LNCaP clone FGC (cell line): Measurements from ENCODE around the gene CRIP2.

Experiments used
- DNase-seq: peaks from one replicate; pipeline ENCODE4 v3.0.0-alpha.2; 2011; ENCODE audit warnings: low read depth
- H3K4me3 ChIP-seq: 2 replicates; pipeline ENCODE4 v1.5.1; 2011; ENCODE audit warnings: mild to moderate bottlenecking, low read depth, low read length, control low read depth
- TF ChIP-seq, protein P1 (sequence below): IDR thresholded peaks from 2 replicates; pipeline ENCODE4 v1.5.1; 2012; ENCODE audit warnings: mild to moderate bottlenecking; ENCODE audit not compliant: control insufficient read depth, insufficient read depth; ENCODE audit errors: extremely low read depth

The CRIP2 gene

DNA sequence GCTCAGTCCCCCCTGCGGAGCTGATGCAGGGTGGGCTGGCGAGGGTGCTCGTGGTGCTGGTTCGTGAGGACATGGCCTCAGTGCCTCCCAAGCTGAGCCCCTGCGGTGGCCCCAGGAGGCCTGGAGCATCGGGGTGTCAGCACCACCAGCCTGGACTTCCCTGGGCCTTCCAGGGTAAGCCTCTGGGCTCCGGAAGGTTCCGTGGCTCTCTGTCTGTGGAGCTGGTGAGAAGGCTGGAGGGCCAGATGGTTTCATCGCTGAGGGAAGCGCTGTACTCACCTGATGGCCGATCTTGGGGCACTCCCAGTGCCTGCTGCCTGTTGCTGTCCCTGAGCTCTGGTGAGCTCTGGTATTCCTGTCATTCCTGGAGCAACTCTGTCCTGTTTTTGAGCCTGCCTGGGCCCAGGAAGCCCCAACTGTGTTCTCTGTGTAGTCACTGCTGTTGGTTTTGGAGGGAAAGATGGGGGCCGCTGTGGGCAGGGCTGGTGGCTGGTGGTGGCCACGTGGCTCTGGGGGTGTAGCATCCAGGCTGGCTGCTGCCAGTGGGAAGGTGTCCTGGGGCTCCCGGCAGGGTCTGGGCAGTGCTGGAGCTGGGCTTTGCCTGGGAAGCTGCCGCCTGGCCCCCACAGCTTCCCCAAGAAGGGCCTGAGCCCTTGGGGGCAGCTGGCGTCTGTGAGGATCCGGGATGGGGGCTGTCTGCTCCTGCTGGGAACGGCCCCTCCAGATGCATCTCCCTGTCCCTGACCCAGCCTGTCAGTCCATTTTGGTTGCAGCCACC lies 36.7 kb upstream of the CRIP2 start:
- TF ChIP-seq, protein P1, sequence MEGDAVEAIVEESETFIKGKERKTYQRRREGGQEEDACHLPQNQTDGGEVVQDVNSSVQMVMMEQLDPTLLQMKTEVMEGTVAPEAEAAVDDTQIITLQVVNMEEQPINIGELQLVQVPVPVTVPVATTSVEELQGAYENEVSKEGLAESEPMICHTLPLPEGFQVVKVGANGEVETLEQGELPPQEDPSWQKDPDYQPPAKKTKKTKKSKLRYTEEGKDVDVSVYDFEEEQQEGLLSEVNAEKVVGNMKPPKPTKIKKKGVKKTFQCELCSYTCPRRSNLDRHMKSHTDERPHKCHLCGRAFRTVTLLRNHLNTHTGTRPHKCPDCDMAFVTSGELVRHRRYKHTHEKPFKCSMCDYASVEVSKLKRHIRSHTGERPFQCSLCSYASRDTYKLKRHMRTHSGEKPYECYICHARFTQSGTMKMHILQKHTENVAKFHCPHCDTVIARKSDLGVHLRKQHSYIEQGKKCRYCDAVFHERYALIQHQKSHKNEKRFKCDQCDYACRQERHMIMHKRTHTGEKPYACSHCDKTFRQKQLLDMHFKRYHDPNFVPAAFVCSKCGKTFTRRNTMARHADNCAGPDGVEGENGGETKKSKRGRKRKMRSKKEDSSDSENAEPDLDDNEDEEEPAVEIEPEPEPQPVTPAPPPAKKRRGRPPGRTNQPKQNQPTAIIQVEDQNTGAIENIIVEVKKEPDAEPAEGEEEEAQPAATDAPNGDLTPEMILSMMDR, result no peak
- H3K4me3 ChIP-seq, result no peak overlapping the region
- DNase-seq, result no peak

DNA sequence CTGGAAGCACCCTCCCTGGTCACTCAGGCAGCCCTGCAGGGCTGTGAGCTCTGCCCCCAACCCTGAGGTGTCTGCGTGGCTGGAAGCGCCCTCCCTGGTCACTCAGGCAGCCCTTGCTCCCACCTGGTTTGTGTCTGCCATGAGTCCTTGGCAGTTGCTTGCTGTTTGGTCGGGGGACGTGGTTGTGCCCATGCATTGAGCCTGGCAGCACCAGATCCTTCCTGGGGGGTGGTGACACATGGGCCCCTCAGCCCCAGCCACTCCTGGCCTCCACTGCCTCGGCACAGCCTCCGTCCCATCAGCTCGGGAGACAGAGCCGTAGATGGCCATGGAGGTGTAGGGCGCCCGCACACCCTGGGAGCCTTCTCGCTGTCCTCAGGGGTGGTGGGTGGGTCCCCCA lies 35.4 kb upstream of the CRIP2 start:
- H3K4me3 ChIP-seq, result no peak overlapping the region
- TF ChIP-seq, protein P1, result no peak
- no peak for DNase-seq

DNA sequence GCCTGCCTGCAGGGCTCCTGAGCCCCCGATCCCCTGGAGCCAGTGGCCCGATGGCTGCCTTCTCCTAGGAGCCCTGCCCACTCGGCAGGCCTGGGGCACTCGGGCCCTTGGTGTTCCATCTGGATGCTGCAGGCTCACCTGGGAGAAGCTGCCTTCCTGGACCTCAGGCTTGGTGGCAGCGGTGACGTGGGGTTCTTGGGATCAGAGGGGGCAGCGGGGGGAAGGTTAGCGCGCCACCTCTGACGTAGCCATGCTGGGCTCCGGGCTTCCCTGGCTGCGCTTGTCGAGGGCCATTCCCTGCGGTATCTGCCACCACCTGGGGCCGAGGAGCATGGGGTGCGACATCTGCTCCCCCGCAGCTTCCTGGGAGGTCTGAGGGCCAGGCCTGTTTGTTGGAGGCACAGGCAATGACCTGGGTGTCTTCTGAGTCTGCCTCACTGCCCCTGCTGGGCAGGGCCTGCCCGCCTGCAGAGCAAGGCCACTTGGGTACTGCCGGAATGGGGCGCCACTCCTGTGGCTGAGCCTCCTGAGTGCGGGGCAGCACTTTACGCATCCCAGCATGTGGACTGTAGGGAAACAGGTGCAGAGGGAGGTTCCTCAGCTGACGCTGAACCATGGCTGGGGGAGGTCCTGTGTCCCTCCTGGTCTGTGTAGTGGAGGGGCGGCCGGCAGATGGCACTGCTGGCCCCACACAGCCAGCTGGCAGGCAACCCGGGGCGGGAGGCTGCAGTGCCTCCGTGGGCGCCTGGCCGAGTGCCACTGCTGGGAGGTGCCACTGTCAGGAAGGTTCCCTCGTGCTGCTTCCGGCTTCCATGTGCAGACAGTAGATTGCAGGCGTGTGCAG lies 34.7 kb upstream of the CRIP2 start:
- TF ChIP-seq, protein P1, result no peak
- no peak for DNase-seq
- H3K4me3 ChIP-seq, result no peak overlapping the region

DNA sequence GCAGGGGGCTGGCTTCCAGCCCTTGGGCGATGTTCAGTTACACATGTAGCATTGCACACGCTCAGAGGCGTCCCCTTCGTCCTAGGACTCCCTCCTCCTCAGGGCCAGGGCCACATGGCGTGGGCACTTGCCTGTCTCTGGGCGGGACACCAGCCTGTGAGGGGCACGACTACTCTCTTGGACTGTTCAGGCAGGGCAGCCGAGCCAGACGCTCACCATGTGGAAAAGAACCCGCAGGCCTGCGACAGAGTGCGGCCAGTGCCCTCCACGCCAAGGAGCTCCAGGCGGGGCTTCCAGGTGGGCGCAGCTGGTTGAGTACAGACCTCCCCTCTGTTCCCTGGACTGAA lies 34.1 kb upstream of the CRIP2 start:
- TF ChIP-seq, protein P1, result no peak
- H3K4me3 ChIP-seq, result no peak overlapping the region
- no peak for DNase-seq

DNA sequence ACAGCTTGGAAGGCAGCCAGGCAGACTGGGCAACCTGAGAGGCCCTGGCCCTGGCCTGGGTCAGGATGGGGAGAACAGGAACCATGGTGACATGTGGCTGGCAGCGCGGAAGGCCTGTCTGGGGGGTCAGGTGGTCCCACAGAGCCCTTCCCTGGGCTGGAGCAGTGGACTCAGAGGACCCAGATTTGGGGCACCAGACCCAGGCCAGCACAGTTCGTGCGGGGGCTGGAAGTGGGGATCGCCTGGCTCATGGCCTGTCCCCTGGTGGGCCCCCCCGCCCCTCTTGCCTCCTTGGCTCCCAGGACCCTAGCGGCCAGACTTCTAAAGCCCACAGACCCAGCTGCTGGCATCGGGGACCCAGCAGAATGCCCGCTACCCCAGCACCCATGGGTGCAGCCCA lies 33.6 kb upstream of the CRIP2 start:
- no peak for DNase-seq
- H3K4me3 ChIP-seq, result no peak overlapping the region
- TF ChIP-seq, protein P1, result no peak

DNA sequence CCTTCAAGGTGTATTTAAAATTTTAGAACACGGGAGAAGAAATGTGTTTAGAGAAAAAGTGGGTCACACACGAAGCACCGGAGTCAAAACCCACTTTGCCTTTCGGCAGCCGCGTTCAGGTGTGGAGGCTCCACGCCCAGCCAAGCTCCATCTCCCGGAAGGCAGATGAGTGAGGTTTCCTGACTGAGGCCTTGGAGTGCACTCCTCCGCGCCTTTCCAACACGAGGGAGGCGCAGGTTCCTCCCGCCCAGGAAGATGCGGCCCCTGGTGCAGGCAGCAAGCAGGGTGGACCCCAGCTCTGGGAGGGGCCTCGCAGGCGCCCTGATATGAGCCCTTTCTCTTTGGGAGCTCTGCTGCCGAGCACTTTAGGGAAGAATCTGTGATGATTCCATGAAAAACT lies 32.5 kb upstream of the CRIP2 start:
- no peak for DNase-seq
- TF ChIP-seq, protein P1, result no peak
- no peak overlapping the region for H3K4me3 ChIP-seq

DNA sequence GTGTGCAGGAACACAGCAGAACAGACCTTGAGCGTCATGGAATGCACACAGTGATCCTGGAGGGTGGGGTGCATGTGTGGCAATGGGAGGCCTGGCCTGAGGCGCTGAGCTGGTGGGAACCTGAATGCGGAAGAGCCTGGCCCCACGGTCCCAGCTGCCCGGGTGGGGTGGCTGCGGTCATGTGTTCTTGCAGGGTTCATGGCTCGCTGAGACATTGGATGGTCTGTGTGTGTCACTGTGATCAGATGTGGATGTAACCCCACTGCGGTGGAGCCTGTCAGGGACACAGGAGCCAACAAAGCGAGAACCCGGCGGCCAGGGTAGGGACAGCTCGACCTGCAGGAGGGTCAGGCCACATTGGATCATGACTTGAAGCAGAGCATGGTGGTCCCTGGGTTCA lies 31.8 kb upstream of the CRIP2 start:
- DNase-seq, result no peak
- no peak overlapping the region for H3K4me3 ChIP-seq
- TF ChIP-seq, protein P1, result no peak
